ENCODE results near the gene SERTM1.

SERTM1 gene

DNA sequence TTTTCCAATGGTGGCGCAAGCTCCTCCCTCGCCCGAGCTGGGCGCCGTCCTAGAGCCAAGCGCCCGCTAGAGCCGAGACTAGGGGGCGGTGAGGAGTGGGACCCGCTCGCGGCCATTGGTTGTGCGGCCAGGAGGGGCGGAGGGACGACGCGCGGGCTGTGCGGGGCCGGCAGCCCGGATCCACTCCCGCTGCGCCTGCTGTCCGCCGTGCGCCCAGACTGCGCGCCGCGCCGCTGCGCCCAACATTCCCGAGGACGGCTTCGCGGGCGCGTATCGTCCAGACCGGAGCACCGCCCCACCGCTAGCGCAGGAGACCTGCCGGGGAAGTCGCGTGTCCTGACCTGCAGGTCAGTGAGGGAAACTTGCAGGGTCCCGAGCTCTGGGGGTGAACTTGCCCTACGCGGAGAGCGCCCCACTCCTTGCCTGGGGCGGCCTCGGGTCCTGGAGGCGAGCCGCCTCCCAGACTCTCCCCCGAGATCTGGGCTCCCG lies at the start of gene SERTM1:
Gene SERTM1 (plus strand): TSS at position 183 of the 489 bp plus-strand sequence. CDS start 21,059 bp downstream, outside the sequence.
- peak; percentile 38 for DNase-seq

DNA sequence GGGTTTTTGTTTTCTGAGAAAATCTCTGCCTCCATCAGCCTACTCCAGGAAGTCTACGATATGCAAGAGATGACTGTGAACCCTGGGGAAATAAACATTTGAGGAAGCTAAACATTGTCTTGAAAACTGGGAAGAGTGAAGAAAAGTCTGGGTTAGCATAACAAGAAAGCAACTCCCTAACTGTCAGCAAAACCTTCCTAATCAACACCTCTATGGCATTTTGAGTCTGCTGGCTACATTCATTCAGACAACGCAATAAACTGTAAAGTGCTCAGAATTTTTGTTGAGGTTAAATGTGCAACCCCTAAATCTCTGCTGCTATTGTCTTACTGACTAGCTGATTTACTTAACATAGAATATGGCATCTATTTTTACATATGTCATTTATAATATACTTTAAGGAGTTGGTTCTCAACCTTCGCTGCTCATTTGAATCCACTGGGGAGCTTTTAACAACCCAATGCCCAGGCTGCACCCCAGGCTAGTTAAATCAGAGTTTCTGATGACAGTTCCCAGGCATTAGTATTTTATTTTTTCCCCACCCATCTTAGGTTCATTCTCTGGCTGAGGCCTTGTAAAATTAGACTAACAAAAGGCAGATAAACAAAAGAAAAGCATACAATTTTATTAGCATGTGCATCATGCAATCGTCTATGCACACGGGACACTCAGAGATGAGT lies 45.3 kb upstream of the SERTM1 start:
- no peak for DNase-seq

DNA sequence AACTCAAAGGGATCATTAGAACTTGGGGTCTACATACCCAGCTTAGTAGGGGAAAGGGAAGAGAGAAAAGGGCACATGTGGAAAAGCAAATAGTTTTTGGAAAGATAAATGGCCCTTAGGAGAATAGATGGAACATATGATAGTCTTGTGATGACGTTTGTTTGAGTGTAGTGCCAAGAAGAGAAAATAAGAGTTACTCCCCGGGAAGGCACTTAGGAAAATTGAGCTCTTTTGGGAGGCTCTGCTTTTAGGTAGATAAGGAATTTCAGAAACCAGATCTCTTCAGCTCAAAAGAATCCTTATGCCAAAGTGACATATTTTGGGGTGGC lies 44.8 kb upstream of the SERTM1 start:
- no peak for DNase-seq

DNA sequence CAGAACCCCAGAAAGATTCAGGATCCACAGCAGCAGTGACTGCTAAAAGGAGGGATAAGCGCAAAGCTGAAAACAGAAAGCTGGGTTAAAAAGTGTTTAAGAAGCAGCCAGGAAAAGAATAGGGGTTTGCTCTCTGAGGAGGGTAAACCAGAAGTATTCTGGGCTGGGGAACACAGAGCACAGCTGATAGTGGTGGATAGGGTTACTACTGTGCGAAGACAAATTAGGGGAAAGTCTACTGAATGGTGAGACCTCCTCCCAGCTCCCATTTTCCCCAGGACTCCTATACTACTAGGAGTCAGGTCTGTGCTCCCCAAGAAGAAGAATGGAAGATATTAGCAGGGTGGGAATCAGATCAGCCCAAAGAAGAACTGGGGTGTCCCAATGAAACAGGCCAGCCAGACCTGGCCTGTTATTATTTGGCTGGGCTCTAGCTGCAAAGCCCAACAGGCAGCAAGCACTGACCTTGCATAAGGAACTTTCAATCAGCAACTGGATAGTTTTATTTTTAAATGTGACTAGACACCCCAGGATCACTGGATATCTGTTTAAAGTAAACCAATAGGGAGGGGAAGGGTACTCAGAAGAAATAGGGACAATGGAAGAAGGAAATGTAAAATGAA lies 43.5 kb upstream of the SERTM1 start:
- DNase-seq = no peak

DNA sequence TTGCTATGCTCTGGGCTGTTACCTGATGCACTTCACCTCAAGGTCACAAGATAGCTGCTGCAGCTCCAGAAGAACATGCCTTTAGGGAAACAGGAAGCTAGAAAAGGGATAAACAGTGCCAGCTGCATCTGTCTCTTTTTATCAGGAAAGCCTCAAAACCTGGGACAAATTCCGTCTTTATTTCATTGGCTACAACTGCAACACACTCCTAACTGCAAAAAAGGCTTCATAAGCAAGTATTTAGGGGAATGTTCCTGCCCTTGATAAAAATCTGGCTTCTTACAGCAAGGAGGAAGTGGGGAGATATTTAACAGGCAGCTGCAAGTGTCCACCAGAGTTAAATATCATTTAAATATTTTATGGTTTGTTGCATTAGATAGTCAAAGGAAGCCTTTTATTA lies 34.2 kb upstream of the SERTM1 start:
- DNase-seq = no peak

DNA sequence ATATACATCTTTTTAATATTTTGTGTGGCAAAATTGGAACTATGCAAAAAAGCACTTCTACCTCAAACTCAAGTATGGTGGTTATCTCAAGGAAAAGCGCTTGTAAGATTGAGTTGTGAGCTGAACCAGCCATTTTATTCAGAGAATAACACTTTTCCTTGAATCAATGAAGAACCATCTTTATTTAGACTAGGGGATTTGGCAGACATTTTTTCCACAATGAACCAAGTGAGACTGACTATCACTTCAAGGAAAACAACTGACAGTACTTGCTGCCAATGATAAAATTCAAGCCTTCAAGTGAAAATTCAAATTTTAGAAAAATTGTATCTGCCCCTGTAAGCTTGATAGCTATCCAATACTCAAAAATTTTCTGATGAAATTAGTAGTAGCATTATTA lies 23.2 kb upstream of the SERTM1 start:
- DNase-seq = no peak

DNA sequence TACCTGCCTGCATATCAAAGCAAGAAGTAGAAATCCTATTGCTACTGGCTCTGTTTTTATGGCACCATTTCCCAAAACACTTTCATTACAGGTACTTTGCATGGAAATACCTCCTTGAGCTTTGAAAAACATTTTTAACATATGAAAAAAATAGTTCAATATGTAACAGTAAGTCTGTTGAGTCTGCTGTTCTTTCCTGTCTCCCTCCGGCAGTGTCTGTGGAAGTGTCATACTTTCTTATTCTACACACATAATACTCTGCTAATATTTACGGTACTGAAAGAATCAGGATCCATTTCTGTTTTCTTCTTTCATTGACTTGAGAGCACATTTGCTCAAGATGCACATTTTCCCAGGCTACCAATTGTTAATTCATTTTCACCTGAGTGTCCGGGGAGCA lies 8.2 kb upstream of the SERTM1 start:
- no peak for DNase-seq

DNA sequence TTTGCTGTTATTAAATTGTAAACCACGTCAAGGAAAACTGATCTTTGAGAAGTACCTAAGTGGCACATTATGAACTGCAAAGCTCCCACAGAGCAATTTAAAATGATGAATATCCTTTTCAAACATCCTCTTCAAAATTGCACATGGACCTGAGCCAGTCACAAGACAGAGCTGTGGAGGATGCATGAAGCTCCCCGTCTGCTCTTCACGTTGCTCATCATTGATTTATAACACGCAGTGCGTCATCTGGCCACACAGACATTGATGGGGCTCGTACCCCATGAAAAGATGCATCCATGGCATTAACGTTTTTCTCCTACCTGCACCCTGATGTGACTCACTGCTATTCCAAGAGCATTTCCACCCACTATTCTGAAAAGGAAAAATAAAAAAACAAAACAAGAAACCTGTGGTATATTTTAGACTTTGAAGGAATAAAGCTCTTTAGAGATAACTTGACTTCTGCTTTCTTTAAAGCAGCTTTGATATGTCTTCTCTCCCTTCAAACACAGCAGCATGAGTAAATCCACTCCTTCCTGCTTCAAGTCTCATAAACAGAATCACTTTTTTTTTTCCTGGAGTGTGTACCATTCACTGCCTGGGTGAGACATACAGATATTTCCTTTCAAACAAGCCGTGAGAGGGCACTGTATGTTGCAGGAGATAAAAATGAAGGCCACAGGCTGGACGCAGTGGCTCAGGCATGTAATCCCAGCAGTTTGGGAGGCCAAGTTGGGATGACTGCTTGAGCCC lies 7.2 kb upstream of the SERTM1 start:
- DNase-seq = no peak

DNA sequence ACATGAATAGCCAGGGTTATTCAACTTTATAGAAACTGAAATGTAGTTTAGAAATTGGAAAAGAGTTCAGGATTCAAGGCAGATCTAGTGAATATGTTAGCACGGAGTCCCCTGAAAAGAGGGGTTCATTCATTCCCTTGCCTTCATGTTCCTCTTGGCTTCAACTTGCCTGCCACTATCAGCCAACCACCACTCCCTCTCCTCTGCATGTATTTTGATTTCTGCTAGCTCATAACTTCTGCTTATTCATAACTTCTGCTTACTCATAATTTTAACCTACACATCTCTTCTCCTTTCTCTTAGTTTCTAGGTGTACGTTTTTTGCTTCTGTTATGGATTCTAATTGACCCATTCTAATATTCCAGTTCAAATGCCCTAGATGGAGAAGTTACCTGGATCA lies 5.5 kb upstream of the SERTM1 start:
- no peak for DNase-seq

DNA sequence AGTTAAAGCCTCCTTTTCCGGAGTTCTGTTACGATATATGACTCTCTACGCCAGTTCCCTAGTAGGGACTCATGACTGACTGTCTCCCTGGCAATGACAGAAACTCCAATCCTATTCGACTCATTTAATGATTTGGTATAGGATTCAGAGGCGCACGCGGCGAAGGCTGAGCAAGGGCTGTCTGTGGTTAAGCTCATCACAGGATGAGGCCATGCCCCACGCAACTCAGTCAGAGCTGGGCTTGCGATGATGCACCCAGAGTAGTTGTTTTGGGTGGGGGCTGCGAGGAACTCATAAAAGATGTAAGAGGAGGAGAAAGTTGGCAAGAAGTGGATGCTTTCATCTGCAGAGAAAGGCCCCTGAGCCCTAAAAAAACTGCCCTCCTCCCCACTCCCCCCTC lies 468 bp upstream of the SERTM1 start:
- no peak for DNase-seq

DNA sequence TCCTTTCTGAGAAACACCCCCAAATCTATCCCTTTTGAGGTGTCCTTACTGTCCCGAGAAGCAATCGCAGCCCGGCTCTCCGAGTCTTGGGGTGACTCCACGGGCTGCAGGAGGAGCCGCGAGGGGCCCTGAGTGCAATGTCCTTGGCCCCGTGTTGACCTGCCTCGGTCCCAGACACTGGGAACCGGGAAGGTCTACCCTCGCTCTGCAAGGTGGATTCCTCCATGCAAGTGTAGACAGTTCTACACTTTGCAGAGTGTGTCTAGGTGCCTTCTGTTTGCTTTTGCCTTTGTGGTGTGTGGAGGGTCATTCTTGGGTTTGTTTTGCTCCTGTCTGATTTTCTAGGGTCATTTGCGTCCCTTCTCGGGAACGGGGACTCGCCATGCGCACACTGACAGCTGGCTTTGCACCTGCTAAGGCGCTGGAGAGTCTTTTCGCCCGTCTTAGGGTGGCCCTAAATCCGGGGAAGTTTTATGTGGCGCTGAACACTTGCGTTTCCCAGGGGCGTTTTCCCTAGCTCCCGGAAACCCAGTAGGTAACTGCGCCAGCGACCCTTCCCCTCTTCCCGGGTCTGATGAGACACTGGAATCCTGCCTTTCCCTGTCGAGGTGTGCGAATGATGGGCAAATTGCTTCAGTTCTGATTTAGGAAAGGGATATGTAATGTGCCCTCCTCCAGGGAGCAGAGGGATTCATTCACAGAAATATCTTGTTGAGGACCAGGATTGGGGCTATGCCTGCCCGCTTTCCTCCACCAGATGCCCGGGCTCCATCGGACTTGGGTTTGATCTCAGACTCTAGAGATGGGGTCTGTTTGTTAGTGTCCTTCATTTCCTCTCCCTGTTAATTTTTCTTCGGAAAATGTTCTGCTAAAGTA lies 755 bp downstream of the SERTM1 start:
- DNase-seq = no peak

DNA sequence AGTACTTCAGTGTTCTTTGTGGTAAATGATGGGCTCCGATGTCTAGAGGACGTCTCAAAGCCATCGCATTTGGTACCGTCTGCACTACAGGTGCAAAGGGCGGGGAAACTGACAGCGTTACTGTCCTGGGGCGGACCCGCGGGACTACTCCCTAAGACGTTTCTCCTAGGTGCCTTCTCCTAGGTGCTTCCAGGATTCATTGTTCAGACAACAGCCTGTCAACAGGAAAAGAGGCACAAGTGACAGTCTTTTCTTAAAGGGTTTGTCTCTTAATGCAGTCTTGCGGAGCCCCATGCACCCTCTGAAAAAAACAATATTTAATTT lies 1.4 kb downstream of the SERTM1 start:
- DNase-seq = no peak

DNA sequence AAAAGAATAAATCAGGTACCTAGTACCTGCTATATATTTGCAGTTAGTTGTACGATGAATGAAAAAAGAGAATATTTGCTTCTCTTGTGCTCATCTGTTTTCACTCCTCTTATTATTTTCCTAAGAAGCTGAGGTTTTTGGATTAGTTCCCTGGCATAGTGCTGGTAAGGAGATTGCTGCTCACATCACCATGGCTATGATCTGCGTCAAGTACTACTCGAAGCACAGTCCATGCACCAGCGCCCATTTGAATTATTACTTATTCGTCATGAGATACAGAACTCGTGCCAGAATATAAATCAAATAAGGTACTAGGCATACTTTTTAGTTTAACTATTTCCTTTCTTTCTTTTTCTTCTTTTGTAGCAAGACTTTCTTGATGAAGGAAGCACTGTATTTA lies 7.1 kb downstream of the SERTM1 start:
- DNase-seq = no peak

DNA sequence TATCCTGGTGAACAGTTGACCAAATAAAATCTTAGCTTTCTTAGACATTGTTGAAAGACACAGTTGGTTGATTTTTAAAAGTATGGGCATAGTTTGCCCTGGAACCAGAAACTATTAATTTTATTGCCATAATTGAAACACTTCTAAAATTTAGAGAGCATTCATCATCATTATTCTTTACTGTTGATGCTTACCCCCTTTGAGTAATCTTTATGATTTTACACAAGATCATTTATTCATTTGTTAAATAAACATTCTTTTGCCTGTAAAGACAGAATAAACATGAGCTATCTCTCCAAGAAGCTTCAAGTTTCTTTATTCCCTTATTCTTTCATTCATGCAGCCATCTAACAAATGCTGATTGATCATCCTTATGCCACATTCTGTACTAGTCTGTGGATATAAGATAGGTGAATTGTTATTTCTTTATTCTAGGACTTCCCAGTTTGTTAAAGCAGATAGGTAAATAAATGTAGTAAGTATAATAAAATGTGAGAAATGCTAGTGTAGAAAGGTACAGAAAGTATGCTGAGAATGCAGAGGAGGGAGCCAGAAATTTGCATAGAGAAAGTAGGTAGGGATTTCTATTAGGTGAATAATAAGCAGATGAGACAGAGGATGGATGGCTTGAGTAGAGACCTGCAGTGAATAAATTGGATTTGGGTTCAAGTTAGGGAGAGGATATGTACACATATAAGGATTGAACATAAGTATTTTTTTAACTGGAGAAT lies 8.2 kb downstream of the SERTM1 start:
- no peak for DNase-seq

DNA sequence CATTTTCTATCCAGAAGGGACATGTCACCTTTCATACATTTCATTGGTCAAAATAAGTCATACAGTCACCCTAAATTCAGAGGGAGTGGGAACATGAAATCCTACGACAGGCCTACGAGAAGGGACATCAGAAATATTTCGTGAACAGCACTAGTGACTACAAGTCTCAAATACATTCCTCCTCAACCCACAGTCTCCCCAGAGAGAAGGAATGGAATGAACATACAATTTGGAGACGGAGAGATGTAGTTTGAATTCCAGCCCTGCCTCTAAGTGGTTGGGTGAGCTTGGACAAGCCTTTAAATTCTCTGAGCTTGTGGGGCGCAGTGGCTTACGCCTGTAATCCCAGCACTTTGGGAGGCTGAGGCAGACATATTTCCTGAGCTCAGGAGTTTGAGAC lies 9.9 kb downstream of the SERTM1 start:
- DNase-seq = peak; percentile 28

DNA sequence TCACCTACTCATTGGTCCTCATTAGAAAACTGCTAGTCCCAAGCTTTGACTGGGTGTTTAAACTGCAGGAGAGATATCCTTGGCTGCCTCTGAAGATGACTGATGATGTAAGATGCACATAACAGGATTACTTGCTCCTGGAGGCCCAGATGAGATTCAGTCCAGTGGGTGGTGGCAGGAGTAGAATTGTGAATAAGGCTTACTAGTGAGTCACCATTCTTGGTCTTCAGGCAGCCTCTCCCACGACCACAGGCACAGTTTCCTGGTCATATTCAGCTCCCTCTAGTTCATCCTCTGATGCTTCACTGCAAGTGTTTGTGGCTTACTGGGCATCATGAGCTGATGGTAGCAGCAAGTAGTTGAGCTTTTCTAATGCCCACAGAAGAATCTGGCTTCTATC lies 12.1 kb downstream of the SERTM1 start:
- DNase-seq = peak; percentile 71

DNA sequence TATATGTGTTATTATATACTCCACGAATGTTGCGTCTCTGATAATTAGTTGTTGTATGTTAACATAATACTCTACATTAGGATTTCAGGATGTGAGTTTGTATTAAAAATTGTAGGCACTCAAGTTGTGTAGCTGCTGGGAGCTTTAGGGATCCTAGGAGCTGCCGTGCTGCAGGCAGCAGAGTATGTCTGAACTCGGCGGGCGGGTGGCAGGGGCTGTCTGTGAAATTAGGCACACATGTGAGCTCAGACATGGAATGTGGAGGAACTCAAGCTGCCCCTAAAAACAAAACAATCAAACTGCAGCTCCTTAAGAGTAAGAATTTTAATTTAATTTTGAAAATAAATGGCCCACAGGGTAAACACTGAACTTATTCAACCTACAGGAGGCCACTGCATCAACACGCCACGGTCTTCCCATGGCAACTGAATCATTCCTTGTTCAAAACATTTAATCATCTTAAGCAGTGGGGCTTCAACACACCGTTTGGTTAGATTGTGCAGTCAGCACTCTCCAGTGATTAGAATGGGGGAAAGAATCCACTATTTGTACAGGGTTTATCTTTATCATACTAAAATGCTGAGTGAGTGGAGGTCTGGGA lies 22.7 kb downstream of the SERTM1 start:
- DNase-seq = no peak

DNA sequence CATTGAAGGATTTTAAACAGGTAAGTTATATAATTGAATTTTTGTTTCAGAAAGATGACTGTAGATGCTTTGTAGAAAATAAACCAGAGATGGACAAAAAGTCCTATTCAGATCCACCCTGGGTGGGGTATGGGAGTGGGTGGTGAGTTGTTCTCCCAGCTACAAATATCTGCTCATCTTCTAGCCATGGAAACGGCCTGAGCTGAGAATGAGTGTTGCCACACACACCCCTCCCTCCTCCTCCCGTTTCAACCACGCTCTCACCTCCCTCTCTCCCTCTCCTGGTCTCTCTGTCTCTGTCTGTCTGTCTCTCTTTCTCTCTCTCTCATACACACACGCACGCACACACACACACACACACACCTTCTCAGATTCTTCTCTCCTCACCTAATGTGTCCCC lies 26.4 kb downstream of the SERTM1 start:
- DNase-seq = no peak

DNA sequence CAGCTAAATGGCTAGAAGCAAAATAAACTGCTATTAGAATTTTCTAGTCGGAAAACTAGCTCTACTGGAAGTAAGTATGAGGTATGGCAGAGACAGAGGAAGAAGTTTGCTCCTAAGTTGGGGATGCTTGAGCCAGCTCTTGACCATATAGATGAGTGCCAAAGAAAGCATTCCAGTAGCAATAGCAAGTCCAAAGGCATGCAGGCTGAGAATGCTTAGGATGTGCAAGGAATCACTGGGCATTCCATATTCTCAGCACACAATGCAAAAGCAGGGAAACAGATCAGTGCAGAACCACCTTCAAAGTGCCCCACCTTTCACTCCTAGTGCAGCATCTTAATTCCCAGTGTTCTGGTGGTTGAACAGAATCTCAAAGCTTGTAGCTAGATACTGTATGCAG lies 32.9 kb downstream of the SERTM1 start:
- DNase-seq = peak; percentile 74

DNA sequence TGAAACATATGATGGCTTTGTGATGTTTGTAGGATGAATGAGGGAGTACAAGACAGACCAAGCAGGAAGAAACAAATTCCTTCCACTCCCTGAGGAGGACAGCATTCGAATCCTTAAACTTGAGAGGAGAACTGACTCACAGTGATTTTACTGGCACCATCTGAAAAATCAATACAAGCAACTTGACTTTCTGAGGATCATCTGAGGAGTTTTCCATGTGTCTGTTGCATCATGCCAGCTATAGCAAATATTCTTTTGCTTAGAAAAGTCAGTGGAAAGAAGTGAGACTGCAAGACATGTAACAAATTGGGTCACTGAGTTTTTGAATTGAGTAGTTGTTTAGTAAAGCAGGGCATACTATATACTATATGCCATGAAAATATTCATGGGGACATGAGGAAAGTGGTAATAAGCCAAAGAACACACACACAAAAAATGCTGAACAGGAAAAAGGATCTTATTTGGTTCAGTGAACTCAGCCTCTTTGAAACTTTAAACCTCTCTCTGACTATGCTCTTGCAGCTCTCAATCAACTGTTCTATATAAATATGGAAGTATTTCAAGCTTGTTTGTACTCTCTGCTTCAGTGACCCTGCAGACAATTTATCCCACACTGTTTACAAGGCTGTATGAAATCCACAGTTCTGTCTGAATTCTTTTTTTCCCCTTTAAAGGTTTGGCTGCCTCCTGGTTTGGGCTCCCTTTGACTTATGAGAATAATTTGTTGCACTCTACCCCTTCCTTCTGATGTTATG lies 35.5 kb downstream of the SERTM1 start:
- no peak for DNase-seq

DNA sequence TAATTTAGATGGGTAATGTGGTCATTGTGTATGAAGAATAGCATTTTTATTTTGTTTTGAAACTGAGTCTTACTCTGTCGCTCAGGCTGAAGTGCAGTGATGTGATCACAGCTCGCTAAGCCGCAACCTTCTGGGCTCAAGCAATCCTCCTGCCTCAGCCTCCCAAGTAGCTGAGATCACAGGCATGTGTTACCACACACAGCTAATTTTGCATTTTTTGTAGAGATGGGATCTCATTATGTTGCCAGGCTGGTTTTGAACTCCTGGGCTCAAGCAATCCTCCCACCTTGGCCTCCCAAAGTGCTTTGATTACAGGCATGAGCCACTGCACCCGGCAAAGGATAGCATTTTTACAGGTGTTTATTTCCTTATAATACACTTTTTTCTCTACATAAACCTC lies 36.6 kb downstream of the SERTM1 start:
- no peak for DNase-seq

DNA sequence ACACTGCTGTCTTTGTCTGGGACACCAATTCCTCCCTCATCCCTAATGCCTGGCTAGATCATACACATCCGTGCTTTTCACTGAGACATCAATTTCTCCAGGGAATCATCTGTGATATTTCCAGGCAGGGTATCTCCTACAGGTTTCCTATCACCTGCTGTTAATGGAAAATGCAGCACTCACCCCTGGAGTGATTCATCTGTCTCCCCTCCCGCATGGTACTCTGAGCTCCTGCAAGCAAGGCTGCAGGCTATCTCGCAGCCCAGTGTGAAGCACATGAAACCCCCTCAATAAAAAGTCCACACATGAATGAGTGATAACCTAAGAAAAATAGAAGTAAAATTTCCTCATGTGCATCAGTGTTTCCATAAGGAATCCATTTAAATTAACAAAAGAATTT lies 38.5 kb downstream of the SERTM1 start:
- DNase-seq = no peak
